HG03060 (cell line): Measurements from ENCODE around the gene FBXO17.
A peak's percentile ranks its signal among the peaks of the same experiment; 100 is the strongest.

Experiments
- ATAC-seq: cut with Tn5 transposase; IDR thresholded peaks from one replicate; pipeline ENCODE4 v1.9.1; 2021; ENCODE audit warnings: low read depth, moderate number of reproducible peaks; ENCODE audit not compliant: unreplicated experiment

FBXO17 gene

DNA sequence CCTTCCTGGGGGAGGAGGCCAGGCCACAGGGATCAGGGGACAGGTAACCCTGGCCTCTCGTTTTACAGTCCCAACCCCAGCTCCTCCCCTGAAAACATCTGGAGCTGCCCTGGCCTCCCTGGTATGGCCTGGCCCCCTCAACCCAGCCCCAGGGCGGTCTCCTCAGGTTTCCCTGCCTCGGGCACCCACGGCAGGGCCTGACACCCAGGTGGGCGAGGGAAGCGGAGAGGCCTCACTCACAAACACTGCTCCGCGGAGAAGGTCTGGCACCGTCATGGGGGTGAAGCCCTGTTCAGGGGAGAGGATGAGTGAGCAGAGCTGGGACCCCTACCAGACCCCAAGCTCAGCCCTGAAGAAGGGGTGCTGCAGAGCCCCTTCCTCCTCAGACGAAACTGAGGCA lies 57.0 kb downstream of the FBXO17 start:
- no peak for ATAC-seq

- no peak for ATAC-seq
These were observed 57.5 kb downstream of the FBXO17 start for GRCh38 chr19:38917921-38918491.

GRCh38 chr19:38917516-38917915 lies 58.0 kb downstream of the FBXO17 start:
- ATAC-seq: no peak

DNA sequence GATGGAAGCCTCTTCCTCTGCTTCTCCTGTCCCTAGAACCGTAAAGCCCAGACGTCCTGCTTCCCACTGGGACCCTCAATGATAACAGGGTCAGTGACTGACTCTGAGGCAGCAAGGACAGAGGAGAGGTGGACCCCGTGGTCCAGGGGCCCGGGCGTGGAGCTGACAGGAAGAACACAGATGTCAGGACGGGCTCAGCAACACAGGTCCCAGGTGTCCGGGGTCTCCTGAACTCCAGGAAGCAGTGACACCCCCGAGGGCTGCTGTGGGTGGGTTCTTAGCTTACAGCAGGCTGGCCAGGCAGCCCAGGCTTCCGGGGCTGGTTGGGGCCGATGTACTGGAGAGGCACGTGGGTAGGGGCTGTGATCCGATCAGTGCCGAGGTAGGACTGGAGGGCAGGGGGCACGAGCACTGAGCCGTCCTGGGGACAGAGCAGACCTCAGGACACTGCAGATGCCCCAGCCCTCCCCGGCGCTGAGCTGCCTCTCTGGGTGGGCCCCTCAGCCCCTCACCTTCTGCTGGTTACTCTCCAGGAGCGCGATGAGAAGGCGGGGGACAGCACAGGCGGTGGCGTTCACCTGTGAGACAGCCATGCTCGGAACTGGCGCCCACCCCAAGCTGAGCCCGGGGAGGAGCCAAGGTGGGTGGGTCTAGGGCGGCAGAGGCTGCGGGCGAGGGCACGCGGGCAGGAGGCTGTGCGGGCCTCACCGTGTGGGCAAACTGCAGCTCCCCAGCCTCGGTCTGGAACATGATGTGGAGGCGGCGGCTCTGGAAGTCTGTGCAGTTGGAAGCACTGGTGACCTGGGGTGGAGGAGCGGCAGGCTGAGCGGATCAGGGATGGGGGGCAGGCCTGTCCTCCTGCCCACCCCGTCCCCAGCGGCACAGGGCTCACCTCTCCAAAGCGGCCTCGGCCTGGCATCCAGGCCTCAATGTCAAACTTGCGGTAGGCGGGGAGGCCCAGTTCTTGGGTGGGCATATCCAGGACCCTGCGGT lies 59.9 kb downstream of the FBXO17 start:
- no peak for ATAC-seq

GRCh38 chr19:38913958-38914357 lies 61.6 kb downstream of the FBXO17 start:
- no peak for ATAC-seq

DNA sequence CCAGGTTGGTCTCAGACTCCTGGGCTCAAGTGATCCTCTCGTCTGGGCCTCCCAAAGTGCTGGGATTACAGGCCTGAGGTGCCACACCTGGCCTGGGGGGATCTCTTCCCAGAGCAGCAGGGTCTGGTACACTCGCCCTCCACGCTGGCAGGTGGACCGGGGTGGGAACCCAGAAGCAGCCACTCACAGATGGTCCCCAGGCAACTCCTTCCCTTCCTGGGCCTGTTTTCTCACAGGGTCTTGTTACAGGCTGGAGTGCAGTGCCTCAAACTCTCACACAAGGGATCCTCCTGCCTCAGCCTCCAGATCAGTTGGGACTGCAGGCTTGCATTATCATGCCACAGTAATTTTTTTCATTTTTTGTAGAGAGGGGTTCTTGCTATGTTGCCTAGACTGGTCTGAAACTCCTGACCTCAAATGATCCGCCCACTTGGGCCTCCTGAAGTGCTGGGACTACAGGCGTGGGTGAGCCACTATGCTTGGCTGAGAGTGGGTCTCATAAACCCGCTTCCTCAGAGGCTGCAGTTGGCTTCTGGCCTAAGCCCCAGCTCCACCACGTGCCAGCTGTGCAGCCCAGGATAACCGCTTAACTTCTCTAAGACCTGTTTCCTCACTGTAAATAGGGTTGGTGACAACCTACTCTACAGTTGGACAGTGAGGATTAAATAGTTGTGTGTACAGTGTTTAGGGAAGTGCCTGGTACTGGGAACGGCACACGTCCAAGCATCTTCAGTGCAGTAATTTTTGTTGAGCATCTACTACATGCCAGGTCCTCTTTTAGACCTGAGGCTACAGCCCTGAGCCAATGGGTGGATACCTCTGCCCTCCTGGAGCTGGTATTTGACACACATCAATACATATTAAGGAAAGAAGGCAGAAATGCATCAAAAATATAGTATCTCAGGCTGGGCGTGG lies 62.7 kb downstream of the FBXO17 start:
- no peak for ATAC-seq

GRCh38 chr19:38911388-38912001 lies 64.0 kb downstream of the FBXO17 start:
- no peak for ATAC-seq

GRCh38 chr19:38910488-38910887 lies 65.1 kb downstream of the FBXO17 start:
- ATAC-seq: no peak

DNA sequence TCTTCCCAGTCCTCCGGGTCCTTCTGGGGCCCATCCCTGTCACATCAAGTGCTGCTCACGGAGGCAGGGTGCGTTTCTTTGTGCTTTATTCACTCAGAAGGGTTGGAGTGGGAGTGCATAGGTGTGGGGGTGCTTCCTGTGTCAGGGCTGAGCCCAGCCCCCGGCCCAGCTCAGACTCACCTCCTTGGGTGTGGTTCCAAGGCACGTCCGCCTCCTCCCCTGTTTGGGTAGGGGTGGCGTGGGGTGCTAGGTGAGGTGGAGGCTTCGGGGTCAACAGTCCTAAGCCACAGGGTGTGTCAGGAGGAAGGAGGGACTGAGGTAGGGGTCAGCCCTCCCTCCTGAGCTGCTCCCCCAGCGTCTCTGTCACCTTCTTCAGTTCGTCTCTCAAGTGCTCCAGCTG lies 66.6 kb downstream of the FBXO17 start:
- ATAC-seq: no peak

DNA sequence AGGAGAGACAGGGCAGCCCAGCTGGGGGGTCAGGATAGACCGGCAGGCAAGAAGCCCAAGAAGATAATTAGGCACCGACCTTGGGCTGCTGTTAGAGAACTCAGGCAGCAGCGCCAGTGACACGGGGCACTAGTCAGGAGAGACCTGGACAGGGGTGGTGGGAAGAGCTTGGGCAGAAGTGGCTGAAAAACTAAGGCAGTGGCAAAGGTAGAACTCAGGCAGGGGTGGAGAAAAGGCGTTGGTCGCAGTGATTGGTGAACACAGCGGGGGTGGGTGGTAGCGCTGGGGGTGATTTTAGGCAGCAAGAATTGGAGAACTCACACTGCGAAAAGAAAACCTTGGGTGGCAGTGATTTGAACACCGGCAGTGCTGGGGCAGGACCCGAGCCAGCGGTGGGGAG lies 67.9 kb downstream of the FBXO17 start:
- ATAC-seq: no peak

- no peak for ATAC-seq
These were observed 68.3 kb downstream of the FBXO17 start for GRCh38 chr19:38907227-38907626.

GRCh38 chr19:38905620-38906019 lies 69.9 kb downstream of the FBXO17 start:
- no peak for ATAC-seq

DNA sequence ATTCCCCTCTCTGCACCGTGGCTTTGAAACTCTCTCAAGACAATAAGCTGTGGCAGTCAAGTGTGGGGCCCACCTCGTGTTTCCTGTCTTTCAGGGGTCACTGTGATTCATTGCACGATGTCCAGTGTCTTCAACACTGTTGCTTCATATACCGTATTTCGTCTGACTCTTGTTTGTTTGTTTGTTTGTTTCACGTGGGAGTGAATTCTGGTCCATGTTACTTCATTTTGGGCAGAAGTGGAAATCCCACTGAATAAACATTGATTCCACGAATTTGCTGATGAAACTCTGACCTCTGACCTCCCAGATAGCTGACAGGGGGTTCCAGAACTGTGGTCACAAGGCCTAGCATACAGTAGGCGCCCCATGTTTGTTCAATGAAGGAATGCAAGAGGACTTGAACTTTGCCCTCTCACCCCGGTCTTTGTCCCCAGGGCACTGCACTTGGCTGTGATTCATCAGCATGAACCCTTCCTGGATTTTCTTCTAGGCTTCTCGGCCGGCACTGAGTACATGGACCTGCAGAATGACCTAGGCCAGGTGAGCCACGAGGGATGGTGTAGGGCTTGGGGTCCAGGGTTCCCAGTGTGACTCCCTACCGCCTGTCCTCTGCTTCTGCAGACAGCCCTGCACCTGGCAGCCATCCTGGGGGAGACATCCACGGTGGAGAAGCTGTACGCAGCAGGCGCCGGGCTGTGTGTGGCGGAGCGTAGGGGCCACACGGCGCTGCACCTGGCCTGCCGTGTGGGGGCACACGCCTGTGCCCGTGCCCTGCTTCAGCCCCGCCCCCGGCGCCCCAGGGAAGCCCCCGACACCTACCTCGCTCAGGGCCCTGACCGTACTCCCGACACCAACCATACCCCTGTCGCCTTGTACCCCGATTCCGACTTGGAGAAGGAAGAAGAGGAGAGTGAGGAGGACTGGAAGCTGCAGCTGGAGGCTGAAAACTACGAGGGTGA lies 70.7 kb downstream of the FBXO17 start:
- ATAC-seq: no peak

- no peak for ATAC-seq
These were observed 73.9 kb downstream of the FBXO17 start for GRCh38 chr19:38901683-38902082.

DNA sequence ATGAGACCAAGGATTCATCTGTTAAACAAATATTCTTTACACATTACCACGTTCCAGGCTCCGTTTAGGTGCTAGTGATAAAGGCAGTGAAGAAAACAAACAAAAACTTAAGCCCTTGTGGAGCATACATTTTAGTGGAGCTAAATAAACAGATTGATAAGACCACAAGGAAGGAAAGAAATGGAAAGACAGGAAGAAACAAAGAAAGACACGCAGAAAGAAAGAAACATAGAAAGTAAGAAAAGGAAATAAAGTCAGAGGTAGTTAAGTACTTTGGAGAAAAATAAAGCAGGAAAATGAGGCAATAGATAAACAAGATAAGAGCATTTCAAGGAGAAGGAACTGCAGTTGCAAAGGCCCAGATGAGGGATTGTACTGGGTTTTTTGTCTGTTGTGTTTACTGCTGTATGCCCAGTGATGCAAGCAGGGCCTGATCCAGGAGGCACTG lies 74.8 kb downstream of the FBXO17 start:
- no peak for ATAC-seq

- no peak for ATAC-seq
These were observed 75.3 kb downstream of the FBXO17 start for GRCh38 chr19:38900202-38900629.

DNA sequence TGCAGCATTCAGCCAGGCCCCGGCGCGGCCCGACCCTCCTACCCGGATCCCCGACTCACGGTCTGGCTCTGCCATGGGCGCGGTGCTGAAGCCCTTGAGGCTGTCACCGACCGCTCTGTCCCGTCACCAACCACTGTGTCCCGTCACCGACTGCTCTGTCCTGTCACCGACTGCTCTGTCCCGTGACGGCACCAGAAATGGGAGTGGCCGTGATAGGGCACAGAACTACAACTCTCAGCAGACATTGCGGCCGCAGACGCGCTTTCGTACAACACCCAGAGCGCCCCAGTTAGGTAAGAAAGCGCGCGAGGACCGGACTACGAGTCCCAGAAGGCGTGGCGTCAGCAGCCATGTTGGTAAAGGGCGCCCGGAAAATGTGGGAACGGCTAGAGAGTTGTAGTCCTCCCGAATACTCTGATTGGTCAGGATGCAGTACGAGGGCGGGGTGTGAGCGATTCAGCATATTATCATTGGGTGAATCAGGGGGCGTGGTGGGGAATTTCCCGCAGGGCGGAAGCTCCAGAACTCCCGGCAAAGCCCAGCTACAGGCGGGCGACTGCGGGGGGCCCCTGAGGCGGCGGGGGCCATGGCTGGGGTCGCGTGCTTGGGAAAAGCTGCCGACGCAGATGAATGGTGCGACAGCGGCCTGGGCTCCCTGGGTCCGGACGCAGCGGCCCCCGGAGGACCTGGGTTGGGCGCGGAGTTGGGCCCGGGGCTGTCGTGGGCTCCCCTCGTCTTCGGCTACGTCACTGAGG lies 75.9 kb downstream of the FBXO17 start, which contains the start of the genes NFKBIB and SIRT2:
TSS of gene NFKBIB (plus strand) at position 523 of the 755 bp plus-strand sequence. CDS start at position 587, 64 bp downstream.
TSS of gene SIRT2 (minus strand) at position 172 of the 755 bp plus-strand sequence. CDS start at position 75, 97 bp downstream.
- peak; percentile 85 for ATAC-seq

DNA sequence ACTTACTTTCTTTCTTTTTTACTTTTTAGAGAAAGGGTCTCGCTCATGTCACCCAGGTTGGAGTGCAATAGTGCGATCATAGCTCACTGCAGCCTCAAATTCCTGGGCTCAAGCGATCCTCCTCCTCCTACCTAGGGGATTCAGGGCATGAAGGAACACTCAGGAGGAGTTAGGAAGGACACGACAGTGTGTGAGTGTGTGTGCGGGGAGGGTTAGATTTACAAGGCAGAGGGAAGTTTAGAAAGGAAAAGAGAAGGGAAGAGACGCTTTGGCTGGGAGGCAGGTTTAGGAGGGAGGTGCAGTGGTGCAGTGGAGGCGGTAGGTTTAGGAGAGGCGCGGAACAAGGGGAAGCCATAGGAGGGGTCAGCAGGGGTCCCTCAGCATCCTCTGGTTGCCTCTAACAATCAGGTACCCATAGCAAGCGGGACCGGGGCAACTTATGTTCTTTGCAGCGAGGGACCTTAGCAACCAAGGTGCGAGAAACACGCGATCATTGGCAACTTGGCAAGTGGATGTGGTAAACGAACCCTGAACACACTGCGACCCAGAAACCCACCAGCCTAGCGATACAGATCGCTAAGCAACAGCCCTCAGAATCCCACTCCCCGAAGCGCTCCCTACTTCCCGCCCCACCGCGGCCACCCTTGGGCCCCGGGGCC lies 76.6 kb downstream of the FBXO17 start:
- ATAC-seq: no peak
